Testis (tissue), 3 donors: ENCODE results near the gene SKI. TPM values are rescaled to one million over a fixed set of nuclear protein-coding genes. Genes with fewer than 3 reads are reported as not detected.
A peak's percentile ranks its signal among the peaks of the same experiment; 100 is the strongest.
"Not testable (repeated sequence)": the region's sequence is repeated elsewhere in the genome, so short reads cannot be mapped to it uniquely, and the experiment has no call there.

ENCODE experiments used
- DNase-seq: peaks from one replicate; pipeline ENCODE4 v3.0.0-alpha.2; 2019
- H3K27ac ChIP-seq, 2 donors: fragments of 200-600 bp; sonication (generic); one replicate each; pipeline ENCODE4 v1.5.1; 2019
- H3K27me3 ChIP-seq: fragments of 200-600 bp; sonication (generic); one replicate; pipeline ENCODE4 v1.5.1; 2019
- H3K36me3 ChIP-seq: fragments of 200-600 bp; sonication (generic); one replicate; pipeline ENCODE4 v1.5.1; 2017; ENCODE audit warnings: low read depth; ENCODE audit errors: missing control alignments
- H3K4me1 ChIP-seq: fragments of 200-600 bp; sonication (generic); one replicate; pipeline ENCODE4 v1.5.1; 2019
- H3K4me3 ChIP-seq, 2 donors: fragments of 200-600 bp; sonication (generic); one replicate each; pipeline ENCODE4 v1.5.1; 2017 to 2019
- H3K9me3 ChIP-seq: fragments of 200-600 bp; sonication (generic); one replicate; pipeline ENCODE4 v1.5.1; 2017
- CTCF ChIP-seq, 3 experiments: fragments of 450-650 bp in 2 of 3; fragments of 200-600 bp in 1 of 3; sonication (generic) in 1 of 3; IDR thresholded peaks; one replicate each; pipeline ENCODE4 v1.5.1; 2016 to 2019; ENCODE audit warnings: antibody characterized with exemption in 3 of 3, mild to moderate bottlenecking in 2 of 3, moderate library complexity in 1 of 3
- POLR2A ChIP-seq: fragments of 450-650 bp; IDR thresholded peaks from one replicate; pipeline ENCODE4 v1.6.1; 2017; ENCODE audit warnings: antibody characterized with exemption, mild to moderate bottlenecking, moderate library complexity
- WGBS, 2 donors: methylation state at CpG; one replicate each; pipeline ENCODE4 v1.1.5; 2018; 5-methylcytosine and 5-hydroxymethylcytosine counted together
- intact Hi-C: fragments of 100-400 bp; cut with DNase I; formaldehyde crosslinking; loops from one replicate; pipeline ENCODE4 v1.15.1; 2023; ENCODE audit warnings: low total_unique reads
- polyA plus RNA-seq: library from polyadenylated mRNA; stranded (reverse); fragments of 350-450 nt; fragmentation: Illumina TruSeq; extraction: RNeasy Lipid Tissue Mini Kit (QIAGEN cat#74804); gene quantifications from one replicate; pipeline ENCODE4 v1.2.3, GENCODE V29; 2014; ENCODE audit warnings: low read depth, low replicate concordance; ENCODE audit not compliant: insufficient read depth
- total RNA-seq, 2 donors: library from RNA; depleted of rRNA; stranded (reverse); fragments of >200 nt; gene quantifications; one replicate each; pipeline ENCODE4 v1.2.3, GENCODE V29; 2016

The SKI gene
- total and polyA plus RNA-seq, 3 donors from 2014 or later = 40.2 to 87.1 (median 85.7) TPM

- TF ChIP-seq POLR2A (no peak), CTCF (IDR thresholded peaks at IDR 0.05) (no peak)
- no peaks in the 10 kb centered on the region for H3K36me3 ChIP-seq
- no peak overlapping the region for H3K4me3 ChIP-seq
- intact Hi-C loops = loop anchor here (10.0 kb wide), 1 partner anchor 54 kb away; no protein-coding TSS in a partner anchor
- no peaks in the 10 kb centered on the region for H3K27me3 ChIP-seq
- H3K27ac ChIP-seq = peak overlapping the region; percentile 18 to 70
- DNase-seq = no peak
- WGBS, 2 donors = 46 to 54% methylated on average over 4 to 7 of the region's 11 CpGs
- H3K9me3 ChIP-seq = no peaks in the 10 kb centered on the region
- H3K4me1 ChIP-seq = peaks cover 16% of the 10 kb centered on the region
Measured at GRCh38 chr1:2331200-2331544, 103.1 kb downstream of the SKI start.

GRCh38 chr1:2331580-2331979, 103.5 kb downstream of the SKI start:
- not testable (repeated sequence) for H3K9me3 ChIP-seq, H3K36me3 ChIP-seq, DNase-seq, H3K4me3 ChIP-seq, H3K27me3 ChIP-seq
- WGBS, 2 donors = 76 to 90% methylated on average over 33 of the region's 33 CpGs
- intact Hi-C loops = loop anchor here (10.0 kb wide), 1 partner anchor 53 kb away; no protein-coding TSS in a partner anchor
- H3K27ac ChIP-seq = peak overlapping the region; percentile 18 to 70
- peaks cover 16% of the 10 kb centered on the region for H3K4me1 ChIP-seq

GRCh38 chr1:2334366-2334765, 106.2 kb downstream of the SKI start:
- H3K9me3 ChIP-seq = no peaks in the 10 kb centered on the region
- intact Hi-C loops = loop anchor here (10.0 kb wide), 1 partner anchor 50 kb away; no protein-coding TSS in a partner anchor
- TF ChIP-seq POLR2A (no peak), CTCF (IDR thresholded peaks at IDR 0.05) (no peak)
- no peak overlapping the region for H3K4me3 ChIP-seq
- no peak for DNase-seq
- peaks cover 16% of the 10 kb centered on the region for H3K4me1 ChIP-seq
- H3K27me3 ChIP-seq = no peaks in the 10 kb centered on the region
- 88 to 96% methylated on average over 13 to 21 of the region's 21 CpGs for WGBS, 2 donors
- no peak overlapping the region for H3K27ac ChIP-seq
- H3K36me3 ChIP-seq = no peaks in the 10 kb centered on the region

GRCh38 chr1:2334883-2335534, 106.9 kb downstream of the SKI start:
- intact Hi-C loops = loop anchor here (10.0 kb wide), 1 partner anchor 50 kb away; no protein-coding TSS in a partner anchor
- H3K4me1 ChIP-seq = peaks cover 13% of the 10 kb centered on the region
- no peak overlapping the region for H3K27ac ChIP-seq
- TF ChIP-seq CTCF (IDR thresholded peaks at IDR 0.05) = no peak
- TF ChIP-seq POLR2A = no peak
- DNase-seq = no peak
- H3K4me3 ChIP-seq = no peak overlapping the region
- H3K27me3 ChIP-seq = no peaks in the 10 kb centered on the region
- no peaks in the 10 kb centered on the region for H3K9me3 ChIP-seq
- WGBS, 2 donors = 77 to 95% methylated on average over 24 to 33 of the region's 33 CpGs
- H3K36me3 ChIP-seq = no peaks in the 10 kb centered on the region

GRCh38 chr1:2335721-2336455, 107.8 kb downstream of the SKI start:
- Histone ChIP-seq H3K27me3 (no peaks in the 10 kb centered on the region), H3K36me3 (no peaks in the 10 kb centered on the region), H3K9me3 (no peaks in the 10 kb centered on the region), H3K4me1 (peaks cover 4% of the 10 kb centered on the region), H3K4me3 (no peak overlapping the region), H3K27ac (no peak overlapping the region)
- WGBS, 2 donors = 93 to 95% methylated on average over 8 to 30 of the region's 36 CpGs
- no peak for TF ChIP-seq POLR2A
- TF ChIP-seq CTCF (IDR thresholded peaks at IDR 0.05) = no peak
- intact Hi-C loops = loop anchor here (10.0 kb wide), 1 partner anchor 49 kb away; no protein-coding TSS in a partner anchor
- no peak for DNase-seq
